Stimulated activated CD8-positive, alpha-beta memory T cell treated with anti-CD3 and anti-CD28 coated beads, Interleukin-2, amount 100 ng/mL, for 1 hour (primary cell): ENCODE data around the gene SMAD9.

Source experiments
- DNase-seq, 2 donors: peaks; one replicate each; pipeline ENCODE4 v3.0.0-alpha.2; 2020; ENCODE audit warnings: low read depth in 2 of 2

SMAD9 gene

DNA sequence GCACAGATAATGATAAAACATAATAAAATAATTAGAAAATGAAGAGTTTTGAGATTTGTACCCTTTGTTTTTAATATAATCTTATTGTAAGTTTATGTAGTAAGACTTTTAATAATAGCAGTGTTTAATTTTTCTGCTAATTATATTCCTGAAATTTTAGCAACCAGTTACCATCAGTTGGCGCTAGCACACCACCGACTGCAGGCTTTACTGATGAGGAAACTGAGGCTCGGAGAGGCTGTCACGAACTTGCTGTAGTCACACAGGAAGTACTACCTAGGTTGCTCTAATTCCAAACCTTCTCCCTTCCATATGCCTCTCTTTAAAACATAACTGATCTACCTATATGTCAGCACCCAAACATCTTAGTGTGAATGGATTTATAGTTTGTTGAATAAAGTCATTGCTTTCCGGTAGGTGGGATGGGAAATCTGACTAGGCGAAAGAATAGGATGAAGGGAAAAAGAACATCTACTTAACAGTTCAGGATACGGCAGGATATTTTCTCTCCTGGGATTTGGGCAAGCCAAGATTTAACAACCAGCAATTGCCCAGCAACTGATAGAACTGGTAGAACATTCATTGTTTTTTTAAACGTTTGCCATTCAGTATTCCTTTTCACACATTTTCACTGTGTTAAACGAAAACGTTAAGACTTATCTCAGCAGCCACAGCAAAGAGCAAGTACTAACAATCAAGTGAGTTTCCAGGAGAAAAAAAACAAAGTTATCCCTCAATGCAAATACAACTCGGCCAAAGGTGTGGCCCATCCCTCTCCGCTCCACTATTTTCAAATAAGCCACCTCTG, 101.8 kb downstream of the SMAD9 start:
- DNase-seq: no peak

DNA sequence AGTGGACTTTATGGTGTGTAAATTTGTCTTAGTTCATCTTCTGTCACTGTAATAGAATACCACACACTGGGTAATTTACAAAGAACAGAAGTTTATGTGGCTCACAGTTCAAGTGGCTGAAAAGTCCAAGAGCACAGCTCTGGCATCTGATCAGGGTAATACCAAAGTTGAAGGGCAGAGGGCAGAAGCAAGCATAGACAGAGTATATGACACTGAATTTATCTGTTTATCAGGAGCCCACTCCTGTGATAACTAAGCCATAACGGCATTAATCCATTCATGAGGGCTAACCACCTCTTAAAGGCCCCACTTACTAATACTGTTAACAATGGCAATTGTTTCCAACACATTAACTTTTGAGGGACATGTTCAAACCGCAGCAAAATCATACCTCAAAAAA, 105.0 kb downstream of the SMAD9 start:
- no peak for DNase-seq

GRCh38 chr13:36814465-36814864, 105.6 kb downstream of the SMAD9 start:
- no peak for DNase-seq

GRCh38 chr13:36813225-36813624, 106.8 kb downstream of the SMAD9 start:
- no peak for DNase-seq

DNA sequence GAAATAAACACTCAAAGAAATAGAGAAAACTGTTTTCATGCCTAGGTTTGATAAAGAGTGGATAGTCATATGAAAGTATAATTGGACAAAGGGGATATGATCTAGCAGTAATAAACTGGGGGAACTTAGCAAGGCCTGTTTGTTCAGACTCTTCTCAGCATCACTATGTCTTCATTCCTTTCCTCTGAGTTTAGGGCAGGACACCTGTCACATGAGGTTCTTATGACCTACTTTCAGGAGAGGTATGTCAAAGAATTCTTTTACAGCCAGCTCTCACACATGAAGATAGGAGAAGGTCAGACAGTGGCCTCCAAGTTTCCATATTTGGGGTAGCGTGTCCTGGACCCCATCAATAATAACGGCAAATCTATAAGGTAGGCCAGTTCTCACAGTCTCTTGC, 112.4 kb downstream of the SMAD9 start:
- DNase-seq: no peak

- no peak for DNase-seq
These were observed 113.9 kb downstream of the SMAD9 start for GRCh38 chr13:36806102-36806501.

DNA sequence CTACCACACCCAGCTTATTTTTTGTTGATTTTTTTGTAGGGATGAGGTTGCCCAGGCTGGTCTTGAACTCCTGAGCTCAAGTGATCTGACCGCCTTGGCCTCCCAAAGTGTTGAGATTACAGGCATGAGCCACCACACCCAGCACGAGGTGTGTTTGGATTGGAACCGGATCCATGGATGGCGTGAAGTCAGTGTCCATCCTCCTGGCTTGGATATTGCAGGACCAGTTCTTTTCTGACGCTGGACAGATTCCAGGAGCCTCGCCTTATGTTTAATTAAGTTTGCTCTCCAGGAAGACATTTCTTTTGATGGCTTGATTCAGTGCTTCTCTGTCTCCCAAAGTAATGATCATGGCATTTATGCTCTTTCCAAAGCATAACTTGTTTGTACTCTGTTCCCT, 115.5 kb downstream of the SMAD9 start:
- DNase-seq: no peak

- no peak for DNase-seq
These were observed 119.0 kb downstream of the SMAD9 start for GRCh38 chr13:36801035-36801434.

- DNase-seq: no peak
These were observed 124.0 kb downstream of the SMAD9 start for GRCh38 chr13:36796052-36796451.

DNA sequence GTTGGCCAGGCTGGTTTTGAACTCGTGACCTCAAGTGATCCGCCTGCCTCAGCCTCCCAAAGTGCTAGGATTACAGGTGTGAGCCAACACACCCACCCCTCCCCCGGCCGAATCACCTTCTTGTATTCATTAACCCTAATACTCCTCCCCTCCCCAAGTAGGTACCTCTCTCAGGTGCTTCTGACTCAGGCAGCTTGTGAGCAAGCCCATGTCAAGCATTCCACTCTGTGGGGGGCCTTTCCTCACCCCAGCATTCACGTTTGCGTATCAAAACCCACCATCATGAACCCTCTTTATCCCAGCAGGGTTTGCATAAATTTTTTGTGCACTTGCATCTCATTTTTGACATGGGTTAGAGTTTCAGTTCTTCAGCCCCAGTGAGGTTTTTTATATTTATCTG, 124.6 kb downstream of the SMAD9 start:
- DNase-seq: no peak
